ENCODE data around the gene NIN.
"Not testable (repeated sequence)": the region's sequence is repeated elsewhere in the genome, so short reads cannot be mapped to it uniquely, and the experiment has no call there.

The NIN gene

DNA sequence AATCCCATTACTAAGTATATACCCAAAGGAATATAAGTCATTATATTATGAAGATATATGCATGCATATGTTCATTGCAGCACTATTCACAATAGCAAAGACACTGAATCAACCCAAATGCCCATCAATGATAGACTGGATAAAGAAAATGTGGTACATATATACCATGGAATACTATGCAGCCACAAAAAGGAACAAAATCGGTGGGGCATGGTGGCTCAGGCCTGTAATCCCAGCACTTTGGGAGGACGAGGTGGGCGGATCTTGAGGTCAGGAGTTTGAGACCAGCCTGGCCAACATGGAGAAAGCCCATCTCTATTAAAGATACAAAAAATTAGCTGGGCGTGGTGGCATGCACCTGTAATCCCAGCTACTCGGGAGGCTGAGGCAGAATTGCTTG, 15.4 kb downstream of the NIN start:
- DNase-seq: not testable (repeated sequence)

DNA sequence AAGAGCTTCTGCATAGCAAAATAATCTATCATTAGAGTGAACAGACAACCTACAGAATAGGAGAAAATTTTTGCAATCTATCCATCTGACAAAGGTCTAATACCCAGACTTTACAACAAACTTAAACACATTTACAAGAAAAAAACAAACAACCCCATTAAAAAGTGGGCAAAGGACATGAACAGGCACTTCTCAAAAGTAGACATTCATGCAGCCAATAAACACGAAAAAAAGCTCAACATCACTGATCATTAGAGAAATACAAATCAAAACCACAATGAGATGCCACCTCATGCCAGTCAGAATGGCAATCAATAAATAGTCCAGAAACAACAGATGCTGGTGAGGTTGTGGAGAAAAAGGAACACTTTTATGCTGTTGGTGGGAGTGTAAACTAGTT, 15.9 kb downstream of the NIN start:
- DNase-seq: not testable (repeated sequence)

DNA sequence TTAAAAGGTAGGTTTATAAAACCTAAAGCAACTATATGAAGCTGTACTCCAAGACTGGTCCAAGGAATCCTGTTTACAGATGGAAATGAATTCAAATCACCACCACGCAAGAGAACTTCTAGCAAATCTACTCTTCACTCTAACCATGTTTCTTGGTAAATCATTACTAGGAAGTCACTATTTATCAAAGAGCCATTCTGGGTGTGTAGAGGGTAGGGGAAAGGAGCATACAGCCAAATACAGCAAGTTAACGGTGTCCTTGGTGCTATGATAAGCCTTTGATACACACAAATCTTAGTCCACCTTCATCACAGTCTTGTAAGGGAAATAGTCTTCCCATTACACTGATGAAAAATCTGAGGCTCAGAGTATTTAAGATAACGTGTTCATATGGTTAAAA, 16.8 kb downstream of the NIN start:
- DNase-seq: no peak

DNA sequence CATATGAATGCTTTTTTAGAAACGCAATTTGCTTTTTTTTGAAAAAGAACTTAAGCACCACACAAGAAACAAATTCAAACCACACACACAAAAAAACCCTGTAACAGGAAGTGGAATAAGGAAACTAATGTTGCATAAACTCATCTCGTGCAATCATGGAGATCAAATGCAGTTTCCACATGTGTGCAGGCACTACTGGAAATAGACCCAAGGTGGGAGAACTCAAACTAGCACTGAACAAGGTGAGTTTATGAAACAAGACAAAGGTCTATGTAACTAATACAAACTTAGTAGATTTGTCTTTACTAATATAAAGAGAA, 17.5 kb downstream of the NIN start:
- no peak for DNase-seq

DNA sequence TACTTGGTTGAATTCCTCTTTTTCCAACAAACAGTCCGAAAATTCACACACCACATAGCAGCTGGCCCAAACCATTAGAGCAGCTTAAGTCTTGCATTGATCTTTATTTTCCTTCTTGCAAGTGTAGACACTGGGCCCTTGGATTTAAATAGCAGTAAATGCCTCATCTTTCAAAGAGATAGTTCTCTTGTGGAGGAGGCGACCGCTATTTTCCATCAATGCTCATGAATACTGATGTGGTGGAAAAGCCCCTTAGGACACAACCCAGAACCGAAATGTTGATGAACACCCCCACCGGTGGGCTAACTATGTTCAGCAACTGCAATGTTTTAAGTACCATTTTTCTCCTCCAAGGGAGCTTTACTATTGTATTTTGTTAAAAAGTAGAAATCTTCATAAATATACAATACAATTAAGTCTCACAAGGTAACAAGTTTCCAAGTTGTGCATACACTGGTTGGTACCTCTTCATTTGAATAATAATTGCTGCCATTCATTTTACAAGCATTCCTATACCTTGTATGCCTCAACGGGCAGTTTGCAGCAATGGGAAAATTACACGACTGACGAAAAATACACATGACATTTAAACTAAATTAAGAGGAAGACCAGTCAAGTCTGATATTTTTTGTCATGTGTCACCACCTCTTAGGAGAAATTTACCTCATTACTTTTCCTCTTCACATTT, 18.0 kb downstream of the NIN start:
- no peak for DNase-seq

DNA sequence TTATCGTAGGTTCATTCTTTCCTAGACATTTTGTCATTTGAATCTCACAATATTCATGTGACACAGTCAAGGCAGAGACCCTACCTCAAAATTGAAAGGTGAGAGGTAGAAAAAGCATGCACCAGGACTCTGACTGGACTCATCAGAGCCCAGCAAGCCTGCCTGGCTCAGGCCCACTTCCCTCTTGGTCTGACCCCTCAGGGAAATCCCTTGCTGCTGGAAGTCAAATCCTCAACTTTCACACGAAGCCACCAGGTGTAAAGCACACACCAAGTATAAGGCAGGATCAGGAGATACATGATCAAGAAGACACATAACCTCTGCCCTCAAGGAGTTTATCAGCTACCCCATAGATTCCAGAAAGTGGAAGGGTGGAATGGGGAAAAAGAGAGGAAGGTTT, 18.8 kb downstream of the NIN start:
- no peak for DNase-seq

DNA sequence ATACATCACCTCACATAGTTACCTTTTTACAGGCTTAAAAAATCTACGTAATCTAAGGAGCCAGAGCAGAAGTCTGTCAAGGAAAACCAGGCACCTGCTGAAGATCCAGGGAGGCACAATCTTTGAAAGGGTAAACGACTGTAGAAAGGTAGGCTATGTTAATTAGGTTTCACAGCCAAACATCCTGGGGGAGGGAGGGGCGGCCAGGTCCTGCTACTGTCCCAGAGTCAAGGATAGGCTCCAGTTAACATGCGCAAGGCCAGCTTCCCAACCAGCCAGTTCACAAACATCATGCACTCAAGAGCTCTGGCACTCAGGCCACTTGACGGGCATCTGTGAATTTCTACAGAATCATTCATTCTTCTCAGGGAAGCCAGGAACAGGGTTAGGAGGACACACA, 22.9 kb downstream of the NIN start:
- no peak for DNase-seq

DNA sequence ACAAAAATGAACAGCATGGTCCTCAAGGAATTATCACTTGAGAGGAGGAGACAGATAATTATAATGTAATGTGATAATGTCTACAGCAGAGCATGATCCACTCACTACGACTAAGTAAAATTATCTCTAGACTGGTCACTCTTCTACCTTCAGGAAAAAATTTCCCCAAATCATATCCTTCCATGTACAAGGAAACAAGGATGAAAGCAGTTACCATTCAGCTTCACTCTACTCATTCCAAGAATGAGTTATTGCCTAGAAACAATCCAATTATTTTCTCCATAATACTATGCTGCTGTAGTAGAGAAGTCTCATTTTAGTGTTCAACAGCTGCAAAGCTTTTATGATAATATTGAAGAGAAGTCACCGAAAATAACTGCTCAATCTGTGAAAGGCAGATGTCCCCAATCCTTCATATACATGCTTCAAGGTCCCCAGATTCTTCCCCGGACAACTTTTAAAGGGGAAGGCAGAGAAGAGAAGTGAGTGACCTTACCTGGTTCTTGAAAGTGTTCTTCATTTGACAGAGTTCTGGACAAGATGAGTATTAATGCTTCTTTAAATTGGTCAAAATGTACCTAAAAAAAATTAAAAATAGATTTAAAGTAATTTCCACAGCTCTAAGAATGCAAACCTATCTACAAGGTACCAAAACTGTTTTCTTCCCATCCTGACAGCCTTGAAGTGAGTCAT, 24.6 kb downstream of the NIN start:
- no peak for DNase-seq

DNA sequence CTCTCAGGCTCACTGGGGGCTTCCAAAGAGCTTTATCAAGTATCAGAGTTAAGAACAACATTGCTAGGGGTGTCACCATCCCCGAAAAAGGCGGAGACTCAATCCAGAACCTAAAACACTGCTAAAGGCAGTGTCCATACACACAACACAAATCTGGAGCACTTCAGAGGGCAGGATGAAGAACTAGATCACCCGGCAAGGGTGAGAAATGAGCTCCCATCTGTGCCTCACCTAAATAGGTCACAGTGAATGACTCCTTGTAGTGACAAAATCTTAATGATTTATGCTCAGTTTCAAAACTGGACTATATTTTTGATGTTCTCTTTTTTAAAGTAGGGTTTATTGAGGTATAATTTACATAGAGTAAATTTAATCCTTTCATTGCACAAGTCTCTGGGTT, 25.6 kb downstream of the NIN start:
- no peak for DNase-seq

DNA sequence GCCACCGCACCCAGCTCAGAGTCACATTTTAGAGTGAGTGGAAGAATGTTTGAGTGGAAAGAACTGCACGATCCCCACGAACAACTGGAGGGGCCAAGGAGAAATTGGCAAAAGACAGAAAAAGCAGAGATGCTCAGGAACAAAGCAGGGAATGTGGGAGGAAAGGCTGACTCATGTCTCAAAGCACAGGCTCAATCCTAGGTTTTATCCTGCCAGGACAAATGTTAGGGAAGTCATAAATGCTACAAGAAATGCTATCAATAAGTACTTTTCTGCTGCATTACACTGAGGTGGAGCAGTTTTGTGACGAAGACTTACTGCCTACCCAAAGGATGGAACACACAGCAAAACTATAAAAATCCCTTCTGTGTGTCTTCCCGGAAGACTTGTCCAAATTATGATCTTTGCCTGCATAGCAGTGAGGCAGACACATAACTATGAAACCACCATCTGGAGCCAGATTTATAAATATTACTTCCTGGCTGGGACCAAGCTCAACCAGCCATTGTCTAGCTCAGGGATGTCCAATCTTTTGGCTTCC, 26.7 kb downstream of the NIN start:
- DNase-seq: no peak

DNA sequence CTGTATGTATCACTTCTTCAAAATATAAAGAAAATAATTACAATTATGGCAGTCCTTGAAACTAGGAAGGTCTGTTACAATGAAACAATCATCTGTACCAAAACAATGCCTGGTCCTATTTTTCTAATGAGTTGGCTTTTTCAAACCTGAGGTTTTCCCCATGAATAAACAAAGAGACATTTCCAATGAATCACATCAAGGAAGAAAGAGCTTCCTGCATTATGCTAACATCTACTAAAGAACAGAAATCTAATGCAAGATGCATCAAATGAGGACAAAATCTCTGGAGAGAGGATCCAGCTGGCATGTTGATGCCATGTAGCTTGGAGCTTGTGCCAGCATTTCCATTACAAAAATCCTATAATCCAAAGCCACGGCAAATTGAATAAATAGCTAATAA, 29.3 kb downstream of the NIN start:
- no peak for DNase-seq

DNA sequence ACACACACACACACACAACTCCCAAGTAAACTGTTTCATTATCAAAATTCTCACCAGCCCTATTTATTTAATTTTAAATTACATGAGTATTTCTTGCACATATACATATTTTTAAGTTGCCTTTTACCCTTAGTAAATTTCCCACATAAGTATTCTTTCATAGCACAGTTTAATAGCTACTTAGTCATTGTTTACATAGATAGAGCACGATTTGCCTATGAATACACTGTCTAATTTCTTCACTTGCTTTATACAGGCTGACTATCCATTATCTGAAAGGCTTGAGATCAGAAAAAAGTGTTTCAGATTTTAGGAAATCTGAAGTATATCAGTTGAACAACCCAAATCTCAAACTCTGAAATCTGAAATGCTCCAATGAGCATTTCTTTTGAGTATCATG, 30.9 kb downstream of the NIN start:
- DNase-seq: no peak

DNA sequence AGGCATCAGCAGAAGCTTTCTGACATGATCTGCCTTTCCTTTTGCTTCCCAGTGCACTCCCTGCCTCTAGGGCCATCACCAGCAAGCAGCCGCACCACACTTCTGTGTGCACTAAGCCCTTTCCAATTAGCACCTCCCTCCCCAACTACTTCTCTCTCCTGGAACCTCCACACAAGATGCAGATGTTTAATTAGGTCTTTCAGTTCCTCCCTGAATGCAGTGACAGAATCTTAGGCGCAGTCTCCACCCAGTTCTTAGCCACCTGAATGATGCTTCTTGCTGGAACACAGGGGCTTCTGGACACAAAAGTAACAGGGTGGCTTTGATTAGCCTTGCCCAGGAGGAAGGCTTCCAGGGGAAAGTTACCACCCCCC, 32.9 kb downstream of the NIN start:
- DNase-seq: no peak

DNA sequence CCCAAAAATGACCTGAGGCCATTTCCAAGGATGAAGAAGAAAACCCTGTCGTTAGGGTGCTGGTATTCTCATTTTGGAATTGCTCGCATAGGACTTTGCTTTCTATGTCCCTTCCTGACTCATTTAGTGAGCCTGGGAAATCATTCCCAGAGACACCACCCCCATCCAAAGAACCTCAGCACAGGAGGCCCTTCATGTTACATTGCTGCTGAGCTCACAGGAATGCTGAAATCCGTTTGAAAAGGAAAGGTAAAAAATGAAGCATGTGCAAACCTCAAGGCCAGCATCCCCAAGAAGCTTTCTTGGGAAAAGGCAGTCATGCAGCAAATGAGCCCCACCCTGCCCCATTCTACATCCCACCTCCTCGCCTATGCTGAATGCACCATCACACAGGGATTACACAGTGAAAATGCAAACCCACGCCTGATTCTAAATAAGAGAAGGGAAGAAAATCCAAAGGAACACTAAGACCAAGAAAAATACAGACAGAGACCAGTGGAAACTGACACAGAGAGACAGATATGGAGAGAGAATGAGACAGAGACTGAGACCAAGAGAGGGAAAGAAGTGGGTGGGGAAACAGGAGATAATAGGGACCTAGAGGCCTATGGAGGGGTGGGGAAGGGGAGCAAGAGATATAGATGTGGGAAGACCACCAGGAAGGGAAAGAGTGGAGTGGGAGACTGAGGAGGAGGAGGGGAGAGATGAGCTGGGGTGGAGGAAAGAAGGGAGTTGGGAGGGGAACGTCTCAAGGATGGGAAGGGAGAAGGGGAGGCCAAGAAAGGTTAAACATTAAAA, 33.5 kb downstream of the NIN start:
- DNase-seq: no peak

DNA sequence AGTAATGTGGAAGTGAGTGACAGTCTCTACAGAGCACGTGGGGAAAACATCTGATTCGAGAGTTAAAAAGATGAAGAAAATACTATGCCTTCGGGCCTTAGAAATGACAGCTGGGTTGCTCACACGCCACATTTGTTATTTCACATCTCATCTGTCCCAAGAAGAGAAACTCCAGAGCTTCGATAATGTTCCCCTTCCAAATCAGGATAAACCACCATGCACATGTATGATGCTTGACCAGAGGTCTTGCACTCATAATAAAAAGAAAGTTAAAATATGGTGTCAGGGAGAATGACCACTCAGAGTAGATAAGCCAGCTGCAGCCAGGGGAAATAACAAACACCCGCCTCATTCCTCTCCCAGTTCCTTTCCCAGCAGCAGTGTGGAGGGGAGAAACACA, 34.6 kb downstream of the NIN start:
- DNase-seq: no peak

DNA sequence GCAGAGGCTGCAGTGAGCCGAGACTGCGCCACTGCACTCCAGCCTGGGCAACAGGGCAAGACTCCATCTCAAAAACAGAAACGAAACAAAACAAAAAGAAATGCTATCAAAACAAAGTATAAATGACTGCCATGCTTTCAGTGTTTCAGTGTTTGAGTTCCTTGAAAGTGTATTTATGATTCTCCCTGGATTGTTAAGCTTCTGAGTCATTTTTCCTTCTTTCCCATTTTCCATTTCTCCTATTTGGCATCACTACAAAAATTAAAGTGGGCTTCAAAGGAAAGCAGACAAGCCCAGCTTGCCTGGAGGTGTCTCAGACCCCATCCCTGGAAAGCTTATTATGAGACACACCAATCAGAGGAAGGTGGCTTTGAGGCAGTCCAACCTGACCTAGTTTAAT, 35.1 kb downstream of the NIN start:
- no peak for DNase-seq

DNA sequence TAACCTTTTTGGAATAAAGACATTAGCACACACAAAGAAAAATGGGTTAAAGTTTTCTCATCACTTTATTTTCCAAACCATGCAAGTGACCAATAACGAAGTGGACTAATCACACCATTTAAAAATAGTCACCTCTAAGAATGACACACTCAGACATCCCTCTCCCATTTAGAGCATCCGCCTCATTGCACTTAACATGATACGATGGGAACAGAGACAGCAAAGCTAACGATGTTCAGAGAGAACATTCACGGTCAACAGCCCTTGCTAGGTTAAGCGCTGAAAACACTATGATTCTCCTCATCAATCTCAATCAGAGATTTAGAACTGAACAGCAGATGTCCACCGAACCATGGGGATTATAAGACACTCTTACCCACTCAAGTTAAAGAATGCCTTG, 35.8 kb downstream of the NIN start:
- no peak for DNase-seq

DNA sequence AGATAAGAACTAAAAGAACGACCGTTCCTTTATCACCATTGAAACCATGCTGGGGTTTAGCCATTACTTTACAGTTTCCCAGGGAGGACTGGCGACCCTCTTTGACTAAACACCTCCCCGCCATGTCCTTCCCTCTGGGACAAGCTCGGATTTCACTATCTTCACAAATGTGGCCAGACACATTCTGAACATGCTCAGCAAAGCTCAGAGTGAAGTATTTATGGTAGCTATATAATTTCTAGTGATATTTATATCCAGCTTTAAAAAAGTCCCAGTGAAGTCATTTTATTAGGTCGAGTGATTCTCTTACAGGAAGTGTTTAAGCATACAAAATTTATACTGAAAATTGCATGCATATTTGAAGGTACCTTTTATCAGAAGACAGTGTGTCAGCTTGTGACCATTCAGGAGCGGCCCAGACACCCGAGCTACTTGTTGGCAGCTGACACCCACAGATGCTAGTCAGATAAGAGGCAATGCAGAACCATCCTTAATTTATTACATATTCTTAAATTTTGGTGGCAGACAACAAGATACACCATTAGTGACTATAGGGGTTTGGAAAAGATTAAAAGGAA, 36.8 kb downstream of the NIN start:
- no peak for DNase-seq

DNA sequence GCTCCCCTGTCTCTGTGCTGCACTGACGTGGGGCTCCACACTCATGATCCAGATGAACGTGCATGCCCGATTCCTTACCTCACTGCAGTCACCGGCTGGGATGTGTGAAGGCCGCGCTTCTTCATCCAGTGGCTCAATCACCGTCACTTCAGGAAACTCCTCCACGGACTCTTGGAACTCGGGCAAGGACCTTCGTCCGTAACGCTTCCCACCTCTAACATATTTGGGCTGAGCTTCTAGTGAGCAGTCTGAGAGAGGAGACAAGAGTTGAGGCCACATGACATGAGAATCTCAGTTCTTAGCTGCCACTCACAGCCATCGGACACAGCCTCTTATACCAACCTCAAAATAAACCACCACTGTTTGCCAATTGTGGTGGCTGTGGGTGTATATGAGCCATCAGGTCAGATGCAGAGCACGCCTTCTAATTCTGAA, 38.3 kb downstream of the NIN start:
- DNase-seq: no peak

DNA sequence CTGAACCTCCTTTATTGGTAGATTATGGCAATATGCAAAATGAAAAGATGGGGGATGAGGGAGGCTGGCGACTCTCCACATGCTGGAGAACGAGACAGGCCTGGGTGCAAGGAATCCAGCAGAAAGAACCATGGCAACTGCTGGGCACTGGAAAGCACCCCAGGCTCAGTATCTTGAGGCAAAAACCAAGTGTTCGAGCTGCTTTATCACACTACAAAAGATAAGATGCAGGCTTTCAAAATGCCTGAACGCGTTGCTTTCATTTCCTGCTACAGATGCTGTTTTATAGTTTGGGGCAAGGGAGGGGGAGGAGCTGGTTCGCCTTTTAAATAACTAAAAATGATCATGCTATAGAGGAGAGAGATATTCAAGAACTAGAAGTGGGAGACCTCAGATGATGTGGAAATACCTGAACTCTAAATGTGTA, 38.9 kb downstream of the NIN start:
- no peak for DNase-seq

DNA sequence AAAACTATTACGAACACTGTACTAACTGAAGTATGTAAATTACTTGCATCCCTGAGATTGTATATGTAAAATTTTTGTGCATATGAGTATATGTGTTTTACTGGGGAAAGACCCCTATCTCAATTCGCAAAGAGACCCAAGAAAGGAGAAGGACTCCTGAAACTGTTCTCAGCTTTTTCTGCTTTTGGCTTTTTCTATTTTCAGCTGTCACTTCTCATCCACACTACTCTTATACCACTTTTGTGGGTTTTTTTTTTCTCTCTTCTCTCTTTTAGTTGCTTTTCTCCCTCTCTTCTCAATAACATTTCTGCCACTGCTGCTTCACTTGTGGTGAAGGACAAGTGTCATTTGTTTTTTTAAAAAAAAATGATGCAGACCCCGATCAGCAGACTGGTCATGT, 39.8 kb downstream of the NIN start:
- no peak for DNase-seq

DNA sequence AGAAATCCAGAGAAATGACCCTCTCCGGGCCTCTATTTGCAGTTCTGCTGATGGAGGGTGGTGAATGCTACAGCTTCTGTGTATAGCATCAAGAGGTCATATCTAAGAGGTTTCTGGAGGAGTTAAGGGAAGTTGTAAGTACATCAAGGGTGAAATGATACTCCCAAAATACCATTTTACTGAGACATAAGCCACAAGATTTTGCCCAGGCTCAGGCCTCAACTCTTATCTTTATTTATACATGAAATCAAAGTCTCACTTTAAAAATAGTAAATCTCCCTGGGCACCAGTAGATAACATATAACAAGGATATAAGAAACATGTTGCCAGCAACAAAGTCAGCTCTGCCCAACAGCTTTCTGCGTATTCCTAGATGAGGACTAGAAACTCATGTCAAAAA, 40.4 kb downstream of the NIN start:
- no peak for DNase-seq

DNA sequence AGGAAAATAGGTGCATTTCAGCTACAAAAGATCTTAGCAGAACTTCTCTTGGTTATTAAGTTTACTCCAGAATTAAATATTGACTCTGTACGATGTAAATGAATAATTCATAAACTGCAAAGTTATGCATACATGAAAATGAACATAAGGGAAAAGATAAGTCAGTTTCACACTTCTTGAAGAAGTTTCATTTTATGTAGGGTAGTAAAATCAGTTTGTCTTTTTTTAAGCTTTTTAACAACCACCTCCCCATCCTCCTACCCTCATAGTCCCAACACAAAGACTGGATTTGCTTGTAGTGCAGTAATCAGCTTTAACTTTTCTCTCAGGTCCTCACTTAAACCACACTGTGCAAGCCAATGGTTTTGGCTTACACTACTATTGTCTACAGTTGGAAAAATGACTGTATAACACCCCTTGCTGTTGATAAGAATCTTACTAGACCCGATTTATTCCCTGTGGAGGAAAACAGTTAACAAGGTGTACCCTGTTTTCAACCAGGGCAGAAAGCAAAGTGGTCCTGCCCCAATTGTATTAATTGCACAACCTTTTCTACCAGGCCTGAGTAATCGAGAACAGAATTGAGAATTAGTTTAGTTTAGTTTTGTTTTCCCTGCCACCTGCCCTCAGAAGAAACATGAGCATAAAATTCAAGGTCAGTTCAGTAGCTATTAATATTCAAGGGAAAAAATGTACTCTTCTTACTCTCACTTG, 44.1 kb downstream of the NIN start:
- DNase-seq: no peak
